Measurements from ENCODE around the gene RAB10.
"Not testable (repeated sequence)": the region's sequence is repeated elsewhere in the genome, so short reads cannot be mapped to it uniquely, and the experiment has no call there.

Gene RAB10

DNA sequence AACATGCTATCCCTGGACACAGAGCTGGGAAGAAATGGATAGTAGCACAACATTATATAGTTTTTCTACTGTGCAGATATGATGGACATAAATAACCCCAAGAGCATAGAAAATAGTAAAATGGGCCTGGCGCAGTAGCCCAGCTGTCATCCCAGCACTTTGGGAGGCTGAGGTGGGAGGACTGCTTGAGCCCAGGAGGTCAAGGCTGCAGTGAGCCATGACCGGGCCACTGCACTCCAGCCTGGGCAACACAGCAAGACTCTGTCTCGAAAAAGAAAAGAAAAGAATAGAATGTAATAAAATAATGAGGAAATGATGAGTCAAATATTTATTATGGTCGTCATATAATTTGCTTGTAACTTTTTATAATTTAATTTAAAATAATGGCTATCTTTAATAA, 131.5 kb downstream of the RAB10 start:
- FAIRE-seq = no peak

DNA sequence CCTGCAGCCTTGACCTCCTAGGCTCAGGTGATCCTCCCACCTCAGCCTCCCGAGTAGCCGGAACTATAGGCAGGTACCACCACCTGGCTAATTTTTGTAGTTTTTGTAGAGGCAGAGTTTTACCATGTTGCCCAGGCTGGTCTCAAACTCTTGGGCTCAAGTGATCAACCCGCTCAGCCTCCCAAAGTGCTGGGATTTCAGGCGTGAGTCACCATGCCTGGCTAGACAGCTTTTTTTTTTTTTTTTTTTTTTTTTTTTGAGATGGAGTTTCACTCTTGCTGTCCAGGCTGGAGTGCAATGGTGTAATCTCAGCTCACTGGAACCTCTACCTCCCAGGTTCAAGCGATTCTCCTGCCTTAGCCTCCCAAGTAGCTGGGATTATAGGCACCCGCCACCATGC, 132.7 kb downstream of the RAB10 start:
- FAIRE-seq = not testable (repeated sequence)

DNA sequence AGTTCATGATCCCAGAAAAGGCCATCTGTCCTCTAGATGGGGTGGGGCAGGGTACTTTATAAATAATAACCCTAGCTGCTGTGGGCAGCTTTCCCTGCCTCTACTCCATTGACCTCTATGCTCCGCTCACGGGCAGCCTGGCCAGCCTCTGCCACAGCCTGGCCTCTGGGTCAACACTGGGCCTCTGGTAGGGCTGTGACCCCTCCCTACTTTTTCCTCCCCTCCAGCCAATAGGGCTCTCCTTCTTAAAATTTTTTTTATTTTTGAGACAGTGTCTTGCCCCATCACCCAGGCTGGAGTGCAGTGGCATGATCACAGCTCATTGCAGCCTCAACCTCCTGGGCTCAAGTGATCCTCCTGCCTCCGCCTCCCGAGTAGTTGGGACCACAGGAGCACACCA, 134.9 kb downstream of the RAB10 start:
- no peak for FAIRE-seq

DNA sequence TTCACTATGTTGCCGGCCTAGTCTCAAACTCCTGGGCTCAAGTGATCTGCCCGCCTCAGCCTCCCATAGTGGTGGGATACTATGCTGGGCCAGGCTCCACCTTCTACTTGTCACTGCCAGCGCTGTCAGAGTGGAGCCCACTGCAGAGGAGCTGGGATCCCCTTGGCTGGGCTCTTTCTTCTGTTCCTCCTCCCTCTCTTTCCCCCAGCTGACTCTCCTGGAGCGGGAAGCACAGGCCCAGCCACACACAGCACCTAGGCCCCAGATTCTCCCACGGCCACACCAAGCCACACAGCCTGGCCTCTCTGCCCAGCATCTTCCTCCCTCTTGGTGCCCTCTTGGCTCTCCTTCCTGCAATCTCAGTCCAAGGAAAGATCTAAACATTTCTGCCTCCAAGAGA, 135.3 kb downstream of the RAB10 start:
- no peak for FAIRE-seq

DNA sequence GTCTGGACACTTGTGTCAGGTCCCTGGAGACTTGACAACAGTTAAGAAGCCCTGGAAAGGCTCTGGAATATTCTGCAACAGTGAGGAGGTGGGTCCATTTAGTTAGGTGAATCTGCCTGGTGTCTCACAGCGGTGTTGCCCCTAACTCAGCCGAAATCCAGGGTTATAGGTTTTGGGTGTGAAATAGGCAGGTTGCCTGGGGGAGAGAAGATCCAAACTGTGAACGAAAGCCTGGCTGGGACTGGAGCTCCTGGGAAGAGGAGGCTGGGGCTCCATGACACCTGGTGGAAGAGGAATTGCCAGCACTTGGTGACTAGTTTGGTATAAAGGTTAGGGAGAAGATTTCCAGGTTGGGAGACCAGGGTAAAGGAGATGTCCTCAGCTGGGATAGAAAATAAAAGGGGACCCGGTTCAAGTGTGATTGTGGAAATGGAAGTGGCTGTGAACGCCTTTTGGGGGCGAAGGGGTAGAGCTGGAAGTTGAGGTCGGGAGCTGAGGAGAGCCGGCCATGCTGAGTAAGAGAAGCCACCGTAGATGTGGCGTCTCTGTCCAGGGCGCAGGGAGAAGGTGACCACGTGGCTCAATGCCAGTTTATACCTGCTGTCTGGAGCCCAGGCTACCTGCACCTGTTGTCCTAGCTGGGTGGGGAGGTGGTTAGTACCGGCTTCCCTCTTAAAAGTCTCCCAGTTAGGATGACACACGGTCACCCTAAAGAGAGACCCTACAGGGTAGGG, 136.0 kb downstream of the RAB10 start:
- FAIRE-seq = no peak

DNA sequence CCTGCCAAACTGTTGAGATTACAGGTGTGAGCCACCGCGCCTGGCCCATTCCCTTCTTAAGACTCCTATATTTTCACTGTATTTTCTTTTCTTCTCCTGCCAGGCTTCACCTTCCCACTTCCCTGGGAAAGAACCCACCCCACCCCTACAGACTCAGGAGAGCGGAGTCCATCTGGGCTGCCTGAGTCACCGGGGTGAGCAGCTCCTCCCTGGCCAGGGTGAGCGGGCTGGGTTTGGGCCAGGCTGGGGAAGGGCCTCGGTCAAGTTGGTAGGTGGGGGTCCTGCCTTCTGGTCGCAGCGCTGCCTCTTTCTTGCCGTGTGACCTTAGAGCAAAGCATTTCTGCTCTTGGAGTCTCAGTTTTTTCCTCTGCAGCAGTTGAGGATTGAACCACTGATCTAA, 136.9 kb downstream of the RAB10 start:
- FAIRE-seq = no peak

DNA sequence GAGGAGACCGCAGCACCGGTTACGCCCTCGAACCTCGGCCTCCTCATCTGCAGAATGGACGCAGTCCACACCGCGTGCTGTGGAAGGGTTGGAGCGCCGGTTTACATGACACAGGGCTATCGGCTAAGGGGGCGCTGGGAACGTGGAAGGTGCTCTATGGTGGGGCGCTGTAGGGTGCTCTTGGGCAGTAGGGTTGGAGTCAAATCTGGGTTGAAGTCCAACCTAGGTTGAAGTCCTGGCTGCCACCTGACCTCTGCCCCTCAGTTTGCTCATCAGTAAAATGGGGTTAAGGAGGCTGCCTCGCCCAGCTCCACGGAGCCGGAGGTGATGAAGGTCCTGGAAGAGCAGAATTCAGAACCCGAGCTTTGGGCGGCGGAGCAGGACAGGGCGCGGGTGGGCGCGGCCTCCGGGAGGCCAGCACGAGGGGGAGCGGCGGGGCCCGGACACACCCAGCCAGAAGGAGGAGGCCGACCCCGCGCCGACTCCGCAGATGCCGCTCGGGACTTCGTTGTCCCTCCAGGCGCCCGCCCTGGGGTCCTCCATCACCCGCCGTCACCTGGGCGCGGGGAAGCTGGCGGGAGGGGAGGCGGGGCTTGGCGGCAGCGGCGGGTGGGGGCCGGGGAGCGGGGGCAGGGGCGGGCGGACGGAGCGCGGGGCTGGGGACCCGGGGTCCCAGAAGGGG, 138.4 kb downstream of the RAB10 start:
- FAIRE-seq = no peak

DNA sequence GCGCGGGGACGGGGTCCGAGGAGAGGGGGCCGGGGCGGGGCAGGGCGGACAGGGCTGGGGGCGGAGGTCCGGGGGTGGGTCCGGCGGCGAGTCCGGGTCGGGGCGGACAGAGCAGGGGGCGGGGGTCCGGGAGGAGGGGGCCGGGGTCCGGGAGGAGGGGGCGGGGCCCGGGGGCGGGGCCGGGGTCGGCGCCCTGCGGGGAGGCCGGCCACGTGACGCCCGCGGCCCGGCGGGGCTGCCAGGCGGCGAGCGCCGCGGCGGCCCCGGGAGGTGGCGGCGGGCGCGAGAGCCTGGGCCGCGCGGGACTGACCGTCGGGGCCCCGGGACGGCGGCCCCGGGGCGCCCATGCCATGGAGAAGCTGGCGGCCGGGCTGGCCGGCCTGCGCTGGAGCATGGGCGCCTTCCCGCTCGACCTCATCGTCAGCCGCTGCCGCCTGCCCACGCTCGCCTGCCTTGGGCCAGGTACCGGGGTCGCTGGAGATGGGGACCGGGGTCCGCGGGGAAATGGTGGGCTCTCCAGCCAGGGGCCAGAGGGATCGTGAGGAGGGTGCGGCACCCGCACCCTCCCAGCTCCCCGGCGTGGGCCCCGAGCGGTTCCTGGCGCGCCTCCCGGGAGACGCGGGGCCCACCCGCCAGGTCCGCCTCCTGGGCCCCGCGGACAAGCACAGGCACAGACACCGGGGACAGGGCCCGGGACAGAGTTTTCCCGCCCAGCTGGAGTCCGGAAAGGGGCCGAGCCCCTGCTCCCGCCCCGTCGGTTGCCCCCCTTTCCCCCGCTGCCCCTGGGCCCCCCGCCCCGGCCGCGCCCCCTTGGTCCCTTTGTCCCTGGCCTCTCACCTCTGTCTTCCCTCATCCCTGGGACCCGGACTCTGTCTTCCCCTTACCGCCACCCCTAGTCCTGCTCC, 139.2 kb downstream of the RAB10 start, which contains the start of gene GAREM2:
TSS of gene GAREM2 (plus strand) at position 218 of the 905 bp plus-strand sequence. CDS start at position 351, 133 bp downstream.
- no peak for FAIRE-seq

DNA sequence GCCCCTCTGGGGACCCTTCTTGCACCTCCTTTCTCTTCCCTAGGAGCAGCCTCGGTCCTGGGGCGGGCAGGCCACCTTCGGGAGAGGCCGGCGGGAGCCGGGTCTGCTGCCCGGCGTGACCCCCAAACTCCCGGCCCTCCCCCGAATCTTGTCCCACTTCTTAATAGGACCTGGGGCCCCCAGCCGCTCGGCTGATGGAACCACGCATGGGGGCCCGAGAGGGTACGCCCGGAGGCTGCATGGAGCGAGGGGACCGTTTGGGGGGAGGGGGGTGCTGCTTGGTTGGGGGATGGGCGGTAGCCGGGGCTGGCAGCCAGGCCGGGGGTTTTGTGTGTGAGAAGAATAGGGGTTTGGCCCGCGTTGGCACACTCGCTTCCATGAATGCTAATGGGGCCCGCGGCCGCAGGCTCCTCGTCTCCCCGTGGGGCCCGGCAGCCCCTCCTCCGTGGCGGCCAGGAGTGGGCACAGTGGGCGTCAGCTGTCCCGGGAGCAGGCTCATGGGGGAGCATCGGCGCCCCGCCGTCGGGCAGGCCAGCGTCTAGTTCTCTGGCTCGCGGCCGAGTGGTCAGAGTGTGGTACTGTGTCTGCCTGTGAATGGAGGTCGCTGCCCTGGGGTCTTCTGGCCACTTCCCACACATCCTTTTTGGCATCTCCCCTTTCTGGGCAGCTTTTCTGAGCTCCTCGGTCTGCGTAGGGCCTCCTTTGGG, 140.0 kb downstream of the RAB10 start:
- no peak for FAIRE-seq

DNA sequence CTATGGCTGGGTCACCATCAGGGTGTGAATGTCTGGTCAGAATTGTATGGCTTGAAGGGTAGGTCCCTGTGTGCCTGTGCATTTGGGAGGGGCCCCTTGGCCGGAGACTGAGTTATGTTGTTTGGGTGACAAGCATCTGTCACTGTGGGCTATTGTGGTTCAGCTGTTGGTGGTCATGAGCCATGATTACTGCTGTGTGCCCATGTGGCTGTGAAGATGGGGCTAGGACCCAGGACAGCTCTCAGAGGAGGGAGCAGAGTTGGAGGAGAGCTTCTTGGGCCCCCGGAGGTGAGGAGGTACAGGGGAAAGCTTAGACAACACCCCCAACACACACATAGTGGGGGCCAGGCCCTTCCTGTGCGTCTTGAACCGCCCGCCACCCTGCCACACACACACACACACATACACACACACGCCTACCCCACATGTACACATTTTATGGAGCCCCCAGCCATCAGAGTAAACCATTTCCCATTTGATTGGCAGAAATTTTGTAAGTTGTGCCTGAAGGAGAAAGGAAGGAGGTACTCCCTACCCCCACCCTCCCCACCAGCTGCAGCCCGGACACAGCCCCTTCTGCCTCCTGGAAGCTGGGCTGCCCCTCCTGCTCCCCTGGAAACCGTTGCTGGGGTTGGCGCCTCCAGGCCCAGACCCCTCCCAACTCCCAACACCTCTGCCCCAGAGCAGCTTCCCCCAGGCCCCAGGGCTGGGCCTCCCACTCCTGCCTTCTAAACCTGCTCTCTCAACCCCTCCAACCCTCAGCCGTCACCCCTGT, 141.0 kb downstream of the RAB10 start:
- no peak for FAIRE-seq

DNA sequence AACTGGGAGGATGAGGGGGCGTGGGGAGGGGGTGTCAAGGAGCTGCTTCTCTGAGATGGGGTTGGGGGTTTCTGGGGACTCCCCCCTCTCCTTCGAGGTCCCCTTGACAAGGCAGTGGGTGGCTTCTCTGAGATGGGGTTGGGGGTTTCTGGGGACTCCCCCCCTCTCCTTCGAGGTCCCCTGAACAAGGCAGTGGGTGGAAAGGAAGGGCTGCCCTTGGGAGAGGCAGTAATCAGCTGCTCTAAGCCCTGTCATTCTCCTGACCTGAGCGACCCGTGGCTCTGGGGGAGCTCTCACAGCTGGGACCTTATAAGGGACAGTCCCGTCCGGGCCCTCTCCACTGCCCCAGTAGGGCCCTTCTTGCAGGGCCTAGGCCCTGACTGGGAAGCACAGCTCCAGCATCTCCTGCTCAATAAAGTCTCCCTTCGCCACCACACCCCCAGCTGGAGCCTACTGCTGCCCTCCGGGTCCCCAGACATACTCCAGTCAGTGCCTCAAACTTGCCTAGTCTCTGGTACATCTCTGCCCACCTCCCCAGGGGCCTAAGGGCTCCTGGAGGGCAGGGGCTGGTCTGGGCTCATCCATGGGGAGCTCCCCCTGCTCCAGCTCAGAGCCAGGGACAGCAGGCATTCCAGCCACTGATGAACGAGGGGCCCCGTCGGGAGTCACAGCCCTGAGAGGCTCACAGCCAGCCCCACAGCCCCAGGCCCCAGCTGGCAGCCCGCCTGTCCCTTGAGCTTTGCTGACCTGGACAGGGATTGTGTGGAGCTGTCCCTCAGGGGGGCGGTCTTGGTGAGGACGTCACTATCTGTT, 141.8 kb downstream of the RAB10 start:
- FAIRE-seq = no peak

DNA sequence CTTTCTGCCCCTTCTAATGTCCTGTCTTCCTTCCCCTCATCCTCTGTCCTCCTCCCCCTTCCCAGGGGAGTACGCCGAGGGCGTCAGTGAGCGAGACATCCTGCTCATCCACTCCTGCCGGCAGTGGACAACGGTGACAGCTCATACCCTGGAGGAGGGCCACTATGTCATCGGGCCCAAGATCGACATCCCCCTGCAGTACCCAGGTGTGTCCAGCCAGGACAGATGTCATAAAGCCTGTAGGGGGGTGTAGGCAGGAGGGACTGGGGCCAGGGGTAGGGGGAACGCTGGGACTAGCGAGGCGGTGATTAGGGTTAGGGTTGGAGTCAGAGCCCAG, 142.4 kb downstream of the RAB10 start:
- FAIRE-seq = no peak

DNA sequence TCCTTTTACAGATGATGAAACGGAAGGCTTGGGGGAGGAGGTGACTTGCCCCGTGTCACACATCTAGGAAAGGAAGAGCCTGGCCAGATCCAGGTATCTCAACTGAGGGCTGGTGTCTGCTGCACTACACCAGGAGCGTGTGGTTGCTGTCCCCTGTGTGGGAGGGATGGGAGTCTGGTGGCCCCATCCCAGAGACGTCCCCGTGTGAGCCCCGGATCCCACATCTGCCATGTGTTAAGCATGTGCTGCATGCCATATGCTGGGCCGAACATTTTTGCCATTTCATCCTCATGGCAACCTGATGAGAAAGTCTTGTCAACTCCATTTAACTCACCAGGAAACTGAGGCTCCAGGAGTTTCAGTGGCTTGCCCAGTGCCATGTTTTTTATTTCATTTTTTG, 143.2 kb downstream of the RAB10 start:
- no peak for FAIRE-seq

DNA sequence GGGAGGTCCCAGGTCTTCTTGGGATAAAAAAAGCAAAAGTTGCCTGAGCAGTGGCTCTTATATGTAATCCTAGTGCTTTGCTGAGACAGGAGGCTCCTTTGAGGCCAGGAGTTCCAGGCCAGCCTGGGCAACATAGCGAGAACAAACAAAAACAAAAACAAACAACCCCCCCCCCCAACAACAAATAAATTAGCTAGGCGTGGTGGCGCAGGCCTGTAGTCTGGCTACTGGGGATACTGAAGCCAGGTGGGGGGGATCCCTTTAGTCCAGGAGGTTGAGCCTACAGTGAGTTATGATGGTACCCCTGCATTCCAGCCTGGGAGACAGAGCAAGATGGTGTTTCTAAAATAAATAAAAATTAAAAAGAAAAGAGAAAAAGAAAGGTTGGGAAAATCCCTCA, 144.4 kb downstream of the RAB10 start:
- no peak for FAIRE-seq

DNA sequence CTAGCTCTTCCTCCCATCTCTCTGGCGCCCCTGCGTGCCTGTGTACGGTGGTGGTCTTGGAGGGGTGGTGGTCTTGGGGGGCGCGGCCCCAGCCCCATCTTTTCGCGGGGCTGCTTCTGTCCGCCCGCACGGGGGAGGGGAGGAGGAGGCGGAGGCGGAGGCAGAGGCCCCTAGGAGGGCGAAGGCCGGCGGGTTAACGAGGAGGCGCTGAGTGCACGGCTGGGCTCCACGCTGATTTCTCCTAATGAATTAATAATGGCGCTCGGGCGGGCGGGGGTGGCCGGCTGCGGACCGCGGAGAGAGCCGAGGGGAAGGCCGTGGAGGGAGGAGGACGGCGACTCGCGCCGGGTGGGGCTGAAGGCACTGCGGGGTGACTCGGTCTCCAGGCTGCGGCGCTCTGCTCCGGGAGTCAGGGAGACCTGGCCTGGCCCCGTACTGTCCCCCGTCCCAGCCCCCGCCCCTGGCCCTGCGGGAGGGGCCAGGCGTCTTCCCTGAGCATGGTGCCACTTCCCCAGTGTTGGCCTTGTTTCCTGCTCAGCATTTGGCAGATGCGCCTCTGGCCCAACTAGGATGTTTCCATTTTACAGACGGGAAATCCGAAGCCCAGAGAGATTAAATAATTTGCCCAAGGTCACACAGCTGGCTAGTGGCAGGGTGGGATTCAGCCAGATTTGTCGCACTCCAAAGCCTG, 145.0 kb downstream of the RAB10 start:
- no peak for FAIRE-seq

DNA sequence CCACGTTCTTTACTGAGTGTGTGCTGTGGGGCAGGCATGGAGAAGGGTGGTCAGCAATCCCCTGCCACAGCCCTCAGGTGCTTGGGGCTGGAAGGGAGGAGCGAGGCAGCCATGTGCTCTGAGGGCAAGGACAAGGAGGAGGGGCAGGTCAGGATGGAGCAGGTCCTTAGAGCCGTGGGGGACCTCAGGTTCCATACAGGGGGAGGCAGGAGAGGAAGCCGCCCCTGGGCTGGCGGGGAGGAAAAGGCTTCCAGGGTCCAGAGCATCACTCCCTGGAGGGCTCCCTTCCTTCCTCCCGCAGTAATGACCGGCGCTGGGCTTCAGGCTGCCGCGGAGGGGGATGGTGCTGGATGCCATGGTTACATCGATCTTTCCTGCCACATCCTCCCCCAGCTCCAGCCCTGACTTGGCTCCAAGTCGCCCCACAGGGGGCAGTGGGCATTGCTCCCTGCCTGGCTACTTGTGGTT, 145.6 kb downstream of the RAB10 start:
- FAIRE-seq = no peak

DNA sequence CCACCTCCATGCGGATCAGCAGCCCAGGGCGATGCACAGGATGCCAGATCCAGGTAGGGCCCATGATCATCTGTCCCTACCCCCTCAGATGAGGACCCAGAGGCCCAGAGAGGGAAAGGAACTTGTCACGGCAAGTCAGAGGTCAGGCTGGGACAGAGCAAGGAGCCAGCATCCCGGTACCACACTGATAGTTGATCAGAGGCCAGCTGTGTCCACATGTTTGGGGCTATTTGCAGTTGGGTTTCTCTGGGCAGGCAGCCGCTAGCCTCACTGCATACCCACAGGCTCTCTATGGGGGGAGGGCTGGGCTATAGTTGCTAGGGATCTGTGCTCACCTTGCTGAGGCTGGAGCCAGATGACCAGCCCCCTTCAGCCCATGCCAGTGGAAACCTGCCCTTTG, 148.6 kb downstream of the RAB10 start:
- no peak for FAIRE-seq

DNA sequence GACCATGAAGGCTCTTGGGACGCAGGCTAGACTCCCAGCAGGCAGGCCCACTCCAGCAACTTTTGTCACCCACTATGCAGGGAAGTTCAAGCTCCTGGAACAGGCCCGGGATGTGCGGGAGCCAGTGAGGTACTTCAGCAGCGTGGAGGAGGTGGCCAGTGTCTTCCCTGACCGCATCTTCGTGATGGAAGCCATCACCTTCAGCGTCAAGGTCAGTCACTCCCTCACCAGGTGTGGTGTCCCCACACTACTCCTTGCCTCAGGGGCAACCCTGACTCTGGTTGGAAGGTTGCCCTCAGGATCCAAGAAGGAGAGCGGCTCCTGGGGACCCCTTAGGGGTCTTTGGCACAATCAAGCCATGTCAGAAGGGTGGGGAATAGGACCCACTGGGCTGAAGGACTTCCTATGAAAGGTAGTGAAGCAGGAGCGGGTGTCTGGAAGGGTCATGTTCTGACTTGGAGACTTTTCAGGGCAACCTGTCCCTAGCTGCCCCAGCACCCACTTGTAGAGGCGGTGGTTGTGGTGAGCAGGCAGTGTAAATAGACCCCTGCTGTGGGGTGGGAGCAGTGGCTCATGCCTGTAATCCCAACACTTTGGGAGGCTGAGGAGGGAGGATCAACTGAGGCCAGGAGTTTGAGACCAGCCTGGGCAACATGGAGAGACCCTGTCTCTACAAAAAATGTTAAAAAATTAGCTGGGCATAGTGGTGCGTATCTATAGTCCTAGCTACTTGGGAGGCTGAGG, 149.2 kb downstream of the RAB10 start:
- FAIRE-seq = no peak

DNA sequence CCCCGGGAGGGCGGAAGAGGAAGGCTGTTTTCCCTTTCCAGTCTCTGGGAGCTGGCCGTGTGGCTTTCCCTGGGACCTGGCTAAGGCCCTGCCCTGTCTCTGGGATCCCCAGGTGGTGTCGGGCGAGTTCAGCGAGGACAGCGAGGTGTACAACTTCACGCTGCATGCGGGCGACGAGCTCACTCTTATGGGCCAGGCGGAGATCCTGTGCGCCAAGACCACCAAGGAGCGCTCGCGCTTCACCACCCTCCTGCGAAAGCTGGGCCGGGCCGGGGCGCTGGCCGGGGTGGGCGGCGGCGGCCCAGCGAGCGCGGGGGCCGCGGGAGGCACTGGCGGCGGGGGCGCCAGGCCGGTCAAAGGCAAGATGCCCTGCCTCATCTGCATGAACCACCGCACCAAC, 150.2 kb downstream of the RAB10 start:
- FAIRE-seq = no peak
